ENCODE results near the gene ZBTB25.

GRCh38 chr14:64508215-64508776 is 4.7 kb upstream of the ZBTB25 start:
- TF ChIP-seq CTCF (IDR thresholded peaks at IDR 0.05; ENCODE audit: low read length): no peak
- no peak for TF ChIP-seq EZH2 (IDR thresholded peaks at IDR 0.05; ENCODE audit: borderline replicate concordance, low read length)

Data from OCI-LY1 (cell line).